Medulla oblongata (tissue), 1 donor: ENCODE data around the gene CCDC71.

Experiments used
- DNase-seq: peaks from one replicate; pipeline ENCODE4 v3.0.0-alpha.2; 2015; ENCODE audit errors: extremely low spot score

The CCDC71 gene

GRCh38 chr3:49131576-49131975 lies 34.6 kb downstream of the CCDC71 start:
- DNase-seq = no peak

GRCh38 chr3:49131040-49131439 lies 35.1 kb downstream of the CCDC71 start:
- DNase-seq = no peak

GRCh38 chr3:49124991-49125670 lies 41.0 kb downstream of the CCDC71 start:
- DNase-seq = no peak

DNA sequence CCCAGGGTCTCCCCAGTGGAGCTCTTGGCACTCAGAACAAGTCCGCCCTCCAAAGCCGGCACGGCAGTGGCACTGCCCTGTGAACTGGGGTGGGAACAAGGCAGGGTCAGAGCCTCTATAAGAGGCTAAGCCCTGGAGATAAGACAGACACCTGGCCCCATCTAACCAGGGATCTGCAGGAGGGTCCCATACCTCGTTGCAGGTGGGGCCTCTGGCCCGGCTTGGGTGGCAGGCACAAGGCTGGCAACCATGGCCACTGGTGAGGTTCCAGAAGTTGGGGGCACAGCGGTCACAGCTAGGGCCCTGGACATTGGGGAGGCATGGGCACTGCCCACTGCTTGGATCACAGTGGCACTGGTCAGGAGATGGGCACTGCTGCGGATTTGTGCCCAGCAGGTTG lies 41.9 kb downstream of the CCDC71 start:
- DNase-seq = no peak

GRCh38 chr3:49123687-49124086 lies 42.4 kb downstream of the CCDC71 start:
- DNase-seq = no peak

DNA sequence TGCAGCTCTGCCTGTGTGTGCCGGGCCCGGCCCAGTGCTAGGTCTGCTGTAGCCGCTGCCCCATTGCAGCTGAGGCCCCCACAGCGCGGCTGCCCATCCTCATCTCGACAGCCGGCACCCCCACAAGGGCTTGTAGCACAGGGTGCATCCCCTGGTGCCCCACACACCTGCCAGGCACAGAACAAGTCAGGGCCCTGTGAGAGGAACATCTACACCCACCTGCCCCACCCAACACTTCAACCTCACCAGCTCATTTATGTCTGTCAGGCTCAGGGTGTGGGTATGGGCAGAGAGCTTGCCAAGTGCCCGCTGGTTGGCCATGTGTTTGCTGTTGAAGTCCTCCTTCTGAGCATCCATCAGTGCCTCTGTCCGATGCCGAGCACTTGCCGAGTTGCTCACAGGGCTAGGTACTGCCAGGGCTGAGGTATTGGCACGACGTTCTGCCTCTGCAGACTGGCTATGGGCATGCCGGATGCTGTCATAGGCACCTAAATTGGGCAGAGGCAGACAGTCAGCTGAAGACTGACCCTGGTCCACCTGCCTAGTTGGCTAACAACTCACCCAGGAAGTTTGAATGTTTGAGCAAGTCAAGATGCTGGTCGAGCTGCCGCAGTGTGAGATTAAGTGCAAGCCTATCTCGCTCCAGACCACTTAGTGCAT lies 43.1 kb downstream of the CCDC71 start:
- DNase-seq = no peak

DNA sequence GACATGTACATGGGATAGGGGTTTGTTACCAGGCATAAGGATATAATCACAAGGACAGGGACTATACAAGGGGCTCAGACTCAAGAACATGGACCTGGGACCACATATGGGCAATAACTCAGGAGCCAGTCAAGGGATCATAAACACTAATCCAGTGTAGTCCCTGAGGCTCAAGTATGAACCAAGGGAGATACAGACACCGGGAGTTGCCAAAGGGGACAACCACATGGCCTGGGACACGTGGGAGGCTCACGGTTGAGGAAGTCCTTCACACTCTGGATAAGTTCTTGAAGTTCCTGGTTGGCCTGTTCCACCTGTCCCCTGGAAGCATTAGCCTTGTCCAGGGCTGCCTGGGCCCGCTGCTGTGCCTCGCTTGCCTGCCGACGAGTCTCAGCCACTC lies 43.7 kb downstream of the CCDC71 start:
- no peak for DNase-seq

DNA sequence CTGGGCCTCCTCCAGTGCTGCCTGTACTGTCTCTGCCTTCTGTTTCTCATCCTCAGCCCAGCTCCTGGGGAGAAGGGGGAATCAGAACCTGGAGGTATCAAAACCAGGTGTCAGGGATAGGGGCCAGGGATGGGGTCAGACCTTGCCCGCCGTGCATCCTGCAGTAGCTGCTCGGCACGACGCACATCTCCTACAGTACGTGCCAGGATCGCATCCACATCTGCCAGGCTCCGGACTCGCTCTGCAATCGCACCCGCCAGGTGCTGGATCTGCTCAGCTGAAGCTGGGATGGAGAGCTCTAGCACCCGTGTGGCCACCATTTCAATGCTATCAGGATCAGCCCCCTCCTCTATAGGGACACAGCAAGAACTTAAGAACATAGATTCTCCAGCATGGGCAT lies 44.1 kb downstream of the CCDC71 start:
- no peak for DNase-seq

DNA sequence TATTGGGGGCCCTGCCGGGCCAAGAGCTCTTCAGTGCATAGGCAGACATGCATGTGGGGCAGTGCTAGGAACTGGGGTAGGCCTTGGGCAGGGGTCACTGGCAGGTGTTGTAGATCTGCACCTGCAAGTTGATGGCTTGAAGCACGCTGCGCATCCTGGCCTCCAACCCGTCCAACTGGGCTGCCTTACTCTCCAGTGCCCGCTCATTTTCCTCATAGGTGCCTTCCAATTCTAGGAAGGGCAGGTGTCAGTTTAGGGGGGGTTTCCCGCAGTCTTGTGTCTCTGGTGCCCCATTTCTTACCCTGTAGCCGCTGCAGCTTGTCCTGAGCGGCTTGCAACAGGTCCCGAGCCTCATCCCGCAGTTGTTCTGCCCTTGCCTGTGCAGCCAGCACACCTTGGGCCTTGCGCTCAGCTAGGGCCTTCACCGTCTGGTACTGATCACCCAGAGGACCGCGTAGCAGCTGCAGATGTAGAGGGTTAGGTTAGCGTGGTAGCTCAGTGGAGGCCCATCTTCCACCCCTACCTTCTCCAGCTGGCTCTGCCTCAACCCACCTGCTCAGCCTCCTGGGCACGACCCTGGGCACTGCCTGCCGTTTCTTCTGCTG lies 44.9 kb downstream of the CCDC71 start:
- no peak for DNase-seq

- DNase-seq = peak; percentile 96
Observed at GRCh38 chr3:49120438-49121131, 45.5 kb downstream of the CCDC71 start, which contains the start of gene USP19. Gene USP19 (minus strand): TSS chr3:49120823. CDS start chr3:49119145, 1,678 bp downstream.

GRCh38 chr3:49120096-49120437 lies 46.1 kb downstream of the CCDC71 start:
- DNase-seq = no peak

DNA sequence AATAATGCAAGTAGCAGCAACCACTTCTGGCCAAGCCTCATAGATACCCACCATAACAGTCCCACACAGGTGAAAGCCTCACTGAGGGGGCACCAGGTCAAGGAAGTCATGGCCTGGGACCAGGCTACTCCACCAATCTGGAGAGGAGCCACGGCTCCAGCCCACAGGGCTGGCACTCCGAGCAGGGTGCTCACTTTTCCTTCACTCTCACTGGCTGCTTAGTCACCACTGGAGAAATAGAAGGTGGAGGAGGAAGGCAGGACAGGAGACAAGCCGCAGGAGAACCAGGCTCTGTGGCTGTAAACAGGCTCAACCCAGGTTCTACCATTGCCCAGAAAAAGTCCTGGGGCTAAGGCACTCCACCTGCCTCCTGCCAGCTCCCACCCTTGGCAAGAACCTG lies 46.7 kb downstream of the CCDC71 start:
- no peak for DNase-seq

DNA sequence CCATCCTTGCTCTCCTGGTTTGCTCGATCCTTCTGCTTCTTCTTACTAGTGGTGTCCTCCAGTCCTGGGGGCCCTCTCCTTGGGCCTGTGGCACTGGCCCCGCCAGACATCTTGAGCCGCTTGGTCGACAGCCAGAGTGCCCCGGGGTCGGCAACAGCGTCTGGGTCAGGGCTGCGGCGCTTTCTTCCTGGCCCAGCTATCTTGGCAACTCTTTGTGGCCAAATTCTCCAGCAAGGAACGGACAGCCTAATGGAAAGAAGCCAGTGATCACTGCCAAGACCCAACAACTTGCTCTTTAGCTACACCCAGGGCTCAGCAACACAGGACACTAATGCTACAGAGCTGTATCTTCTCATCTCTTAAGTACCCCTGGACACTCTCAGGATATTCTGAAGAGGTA lies 47.1 kb downstream of the CCDC71 start:
- no peak for DNase-seq
